Measurements from ENCODE around the gene ASPDH. TPM values are rescaled to one million over a fixed set of nuclear protein-coding genes. Genes with fewer than 3 reads are reported as not detected.

Gene ASPDH
- total RNA-seq, 4 donors from 2014 or later: not detected

GRCh38 chr19:50555450-50556281, 42.0 kb upstream of the ASPDH start:
- DNase-seq: no peak
- Histone ChIP-seq H3K9me3 (no peaks in the 10 kb centered on the region), H3K27me3 (peaks cover 76% of the 10 kb centered on the region), H3K27ac (no peak overlapping the region), H3K4me1 (peaks cover 6 to 19% (median 11%) of the 10 kb centered on the region in 4 donors), H3K4me3 (peak overlapping the region in 2 of 4 donors; percentile 21 to 38), H3K36me3 (no peaks in the 10 kb centered on the region)
- in situ Hi-C loops (cut with MboI; ENCODE audit: low pct_ligation_motif_present in 1 of 4, low pct_unique_long_range_greater_than_20kb in 1 of 4, low sequenced_read_pairs in 3 of 4) (no loop called here), intact Hi-C loops (cut with DNase I; ENCODE audit: low total_unique reads) (no loop called here)
- WGBS, 2 donors (ENCODE audit: low coverage in 1 of 2): 26 to 34% methylated on average over 6 to 25 of the region's 28 CpGs
- TF ChIP-seq POLR2AphosphoS5 (IDR thresholded peaks at IDR 0.05) (no peak), CTCF (IDR thresholded peaks at IDR 0.05) (no peak), POLR2A (IDR thresholded peaks at IDR 0.05) (no peak), EP300 (IDR thresholded peaks at IDR 0.05; ENCODE audit: low read depth) (no peak)

GRCh38 chr19:50555033-50555432, 41.3 kb upstream of the ASPDH start:
- WGBS, 2 donors (ENCODE audit: low coverage in 1 of 2): 68% methylated on average over 12 of the region's 12 CpGs; no CpG with 5 or more reads in 1 of the 2 donors
- DNase-seq: no peak

DNA sequence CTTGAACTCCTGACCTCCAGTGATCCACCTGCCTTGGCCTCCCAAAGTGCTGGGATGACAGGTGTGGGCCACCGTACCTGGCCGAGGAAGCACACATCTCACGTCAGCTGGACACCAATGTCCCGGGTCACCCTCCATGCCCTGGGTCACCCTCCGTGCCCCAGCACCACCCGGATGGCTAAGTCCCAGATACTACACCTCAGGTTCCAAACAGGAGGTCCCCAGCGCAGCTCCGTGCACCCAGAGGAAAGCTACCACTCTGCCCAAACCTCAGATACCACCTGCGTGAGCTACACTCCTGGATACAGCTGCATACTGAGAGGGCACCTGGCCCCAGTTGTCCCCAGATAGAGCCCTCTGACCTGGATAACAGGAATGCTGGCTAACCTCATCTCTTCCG, 40.5 kb upstream of the ASPDH start:
- in situ Hi-C loops (cut with MboI; ENCODE audit: low pct_ligation_motif_present in 1 of 4, low pct_unique_long_range_greater_than_20kb in 1 of 4, low sequenced_read_pairs in 3 of 4) (no loop called here), intact Hi-C loops (cut with DNase I; ENCODE audit: low total_unique reads) (no loop called here)
- no peak for DNase-seq
- WGBS, 2 donors (ENCODE audit: low coverage in 1 of 2): 83% methylated on average over 10 of the region's 10 CpGs; no CpG with 5 or more reads in 1 of the 2 donors
- no peaks in the 10 kb centered on the region for H3K36me3 ChIP-seq
- no peak overlapping the region for H3K27ac ChIP-seq
- no peaks in the 10 kb centered on the region for H3K9me3 ChIP-seq
- TF ChIP-seq CTCF (IDR thresholded peaks at IDR 0.05): no peak
- TF ChIP-seq POLR2AphosphoS5 (IDR thresholded peaks at IDR 0.05): no peak
- no peak for TF ChIP-seq POLR2A (IDR thresholded peaks at IDR 0.05)
- no peak overlapping the region for H3K4me3 ChIP-seq
- H3K27me3 ChIP-seq: peaks cover 83% of the 10 kb centered on the region
- peaks cover 6 to 19% (median 11%) of the 10 kb centered on the region in 4 donors for H3K4me1 ChIP-seq

More at GRCh38 chr19:50555033-50555432, 41.3 kb upstream of the ASPDH start:
- H3K9me3 ChIP-seq: no peaks in the 10 kb centered on the region
- no peak for TF ChIP-seq EP300 (IDR thresholded peaks at IDR 0.05; ENCODE audit: low read depth)
- no peak for TF ChIP-seq POLR2A (IDR thresholded peaks at IDR 0.05)
- no peak for TF ChIP-seq CTCF (IDR thresholded peaks at IDR 0.05)
- TF ChIP-seq POLR2AphosphoS5 (IDR thresholded peaks at IDR 0.05): no peak
- H3K27me3 ChIP-seq: peaks cover 74% of the 10 kb centered on the region
- no peak overlapping the region for H3K27ac ChIP-seq
- peaks cover 6 to 19% (median 11%) of the 10 kb centered on the region in 4 donors for H3K4me1 ChIP-seq
- in situ Hi-C loops (cut with MboI; ENCODE audit: low pct_ligation_motif_present in 1 of 4, low pct_unique_long_range_greater_than_20kb in 1 of 4, low sequenced_read_pairs in 3 of 4): no loop called here
- intact Hi-C loops (cut with DNase I; ENCODE audit: low total_unique reads): no loop called here
- no peaks in the 10 kb centered on the region for H3K36me3 ChIP-seq
- no peak overlapping the region for H3K4me3 ChIP-seq

DNA sequence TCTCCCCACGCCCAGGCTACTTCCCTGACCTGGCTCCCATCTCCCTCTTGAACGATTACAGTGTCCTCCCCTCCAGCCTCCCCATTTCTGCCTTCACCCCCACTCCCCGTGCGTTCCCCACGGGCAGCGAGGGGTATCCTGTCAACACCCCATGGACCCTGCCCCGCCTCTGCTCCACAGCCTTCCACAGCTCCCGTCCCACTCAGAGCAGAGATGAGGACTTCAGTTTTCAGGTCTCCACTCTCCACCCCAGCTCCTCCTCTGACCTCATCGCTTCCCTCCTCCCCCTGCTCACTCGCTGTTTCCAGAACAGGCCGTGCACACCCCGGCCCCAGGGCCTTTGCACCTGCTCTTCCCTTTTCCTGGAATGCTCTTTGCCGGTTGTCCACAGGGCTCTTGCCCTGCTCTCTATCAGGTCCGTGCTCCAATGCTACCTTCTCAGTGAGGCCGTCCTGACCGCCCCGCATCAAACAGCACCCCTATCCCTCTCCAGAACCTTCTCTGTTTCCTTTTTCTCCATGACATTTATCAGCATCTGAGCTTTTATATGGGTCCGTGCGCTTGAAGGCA, 39.5 kb upstream of the ASPDH start:
- no peak overlapping the region for H3K4me3 ChIP-seq
- no peak for DNase-seq
- in situ Hi-C loops (cut with MboI; ENCODE audit: low pct_ligation_motif_present in 1 of 4, low pct_unique_long_range_greater_than_20kb in 1 of 4, low sequenced_read_pairs in 3 of 4) (no loop called here), intact Hi-C loops (cut with DNase I; ENCODE audit: low total_unique reads) (no loop called here)
- TF ChIP-seq CTCF (IDR thresholded peaks at IDR 0.05) (no peak), POLR2A (IDR thresholded peaks at IDR 0.05) (no peak), EP300 (IDR thresholded peaks at IDR 0.05; ENCODE audit: low read depth) (no peak), POLR2AphosphoS5 (IDR thresholded peaks at IDR 0.05) (no peak)
- peaks cover 82% of the 10 kb centered on the region for H3K27me3 ChIP-seq
- H3K9me3 ChIP-seq: no peaks in the 10 kb centered on the region
- 76 to 82% methylated on average over 14 to 19 of the region's 19 CpGs for WGBS, 2 donors (ENCODE audit: low coverage in 1 of 2)
- no peak overlapping the region for H3K27ac ChIP-seq
- peaks cover 6 to 19% (median 11%) of the 10 kb centered on the region in 4 donors for H3K4me1 ChIP-seq
- H3K36me3 ChIP-seq: no peaks in the 10 kb centered on the region

Measured in transverse colon (tissue), 4 donors.